GM23338 (cell line): ENCODE results near the gene NOP56. TPM values are rescaled to one million over a fixed set of nuclear protein-coding genes. Genes with fewer than 3 reads are reported as not detected.

Source experiments
- ATAC-seq: fragments of 200-7000 bp; cut with Tn5 transposase; 3 replicates; pipeline ENCODE4 v1.9.1; 2020
- DNase-seq: peaks from one replicate; pipeline ENCODE4 v3.0.0-alpha.2; 2015; ENCODE audit warnings: low spot score
- H2AFZ ChIP-seq: fragments of 200-600 bp; sonication (generic); 2 replicates; pipeline ENCODE4 v1.8.0; 2016; ENCODE audit warnings: antibody characterized with exemption, mild to moderate bottlenecking, moderate library complexity
- H3F3A ChIP-seq: fragments of 200-600 bp; sonication (generic); replicated peaks from 2 replicates; pipeline ENCODE4 v1.8.0; 2017; ENCODE audit warnings: antibody characterized with exemption, mixed run types, low read depth
- H3K27ac ChIP-seq: fragments of 200-600 bp; sonication (generic); 2 replicates; pipeline ENCODE4 v1.6.1; 2016; ENCODE audit warnings: low read depth
- H3K27me3 ChIP-seq: fragments of 200-600 bp; sonication (generic); 2 replicates; pipeline ENCODE4 v1.8.0; 2016; ENCODE audit warnings: mild to moderate bottlenecking, mixed run types, moderate library complexity; ENCODE audit not compliant: insufficient read depth
- H3K36me3 ChIP-seq: fragments of 200-600 bp; sonication (generic); 2 replicates; pipeline ENCODE4 v1.8.0; 2016; ENCODE audit warnings: mild to moderate bottlenecking; ENCODE audit not compliant: insufficient read depth
- H3K4me1 ChIP-seq: fragments of 200-600 bp; sonication (generic); 2 replicates; pipeline ENCODE4 v1.8.0; 2016; ENCODE audit warnings: mild to moderate bottlenecking, moderate library complexity; ENCODE audit not compliant: insufficient read depth
- H3K4me2 ChIP-seq: fragments of 200-600 bp; sonication (generic); 2 replicates; pipeline ENCODE4 v1.7.1; 2017; ENCODE audit warnings: mixed run types
- H3K4me3 ChIP-seq: fragments of 200-600 bp; sonication (generic); 2 replicates; pipeline ENCODE4 v1.6.1; 2016; ENCODE audit warnings: mixed run types
- H3K79me2 ChIP-seq: fragments of 200-600 bp; sonication (generic); replicated peaks from 2 replicates; pipeline ENCODE4 v1.8.0; 2017; ENCODE audit warnings: mild to moderate bottlenecking; ENCODE audit not compliant: insufficient read depth
- H3K9me2 ChIP-seq: fragments of 200-600 bp; sonication (generic); 2 replicates; pipeline ENCODE4 v1.8.0; 2017; ENCODE audit not compliant: insufficient read depth
- H4K20me1 ChIP-seq: fragments of 200-600 bp; sonication (generic); replicated peaks from 2 replicates; pipeline ENCODE4 v1.8.0; 2017; ENCODE audit warnings: mild to moderate bottlenecking; ENCODE audit not compliant: insufficient read depth
- H3K27ac Mint-ChIP-seq: 2 replicates; pipeline ENCODE4 v1.8.0; 2020; ENCODE audit warnings: inconsistent platforms, mild to moderate bottlenecking, moderate library complexity, mixed read lengths
- H3K27me3 Mint-ChIP-seq: 3 replicates; pipeline ENCODE4 v1.8.0; 2022; ENCODE audit warnings: low read depth, mild to moderate bottlenecking, moderate library complexity, mixed read lengths, inconsistent platforms; ENCODE audit not compliant: insufficient read depth, poor library complexity
- H3K36me3 Mint-ChIP-seq: 3 replicates; pipeline ENCODE4 v1.8.0; 2021; ENCODE audit warnings: low read depth, mild to moderate bottlenecking, inconsistent platforms, moderate library complexity, mixed read lengths
- H3K4me1 Mint-ChIP-seq: 3 replicates; pipeline ENCODE4 v1.8.0; 2020; ENCODE audit warnings: mild to moderate bottlenecking, inconsistent platforms, mixed read lengths
- H3K4me3 Mint-ChIP-seq: 3 replicates; pipeline ENCODE4 v1.8.0; 2021; ENCODE audit warnings: moderate library complexity, mild to moderate bottlenecking, inconsistent platforms, mixed read lengths
- H3K9me3 Mint-ChIP-seq: 3 replicates; pipeline ENCODE4 v1.8.0; 2020; ENCODE audit warnings: moderate library complexity, mild to moderate bottlenecking, inconsistent platforms, mixed read lengths
- CREB1 ChIP-seq: fragments of 250-450 bp; sonication (Bioruptor Pico); IDR thresholded peaks from 2 replicates; pipeline ENCODE4 v1.5.0; 2020; ENCODE audit warnings: low read depth, mild to moderate bottlenecking, moderate library complexity
- EZH2 ChIP-seq: fragments of 200-600 bp; sonication (generic); IDR thresholded peaks from one replicate; pipeline ENCODE4 v1.8.0; 2017; ENCODE audit warnings: antibody characterized with exemption, mild to moderate bottlenecking, low read depth; ENCODE audit not compliant: unreplicated experiment
- EZH2phosphoT487 ChIP-seq: fragments of 200-600 bp; sonication (generic); IDR thresholded peaks from one replicate; pipeline ENCODE4 v1.8.1; 2018; ENCODE audit warnings: antibody characterized with exemption; ENCODE audit not compliant: unreplicated experiment
- JUNB ChIP-seq: IDR thresholded peaks from one replicate; pipeline ENCODE4 v1.6.1; 2016; ENCODE audit warnings: antibody characterized with exemption; ENCODE audit not compliant: unreplicated experiment
- NANOG ChIP-seq: IDR thresholded peaks from 2 replicates; pipeline ENCODE4 v1.6.1; 2016; ENCODE audit warnings: antibody characterized with exemption, borderline replicate concordance
- POLR2AphosphoS5 ChIP-seq: IDR thresholded peaks from 2 replicates; pipeline ENCODE4 v1.6.1; 2016; ENCODE audit warnings: antibody characterized with exemption, low read depth
- REST ChIP-seq: IDR thresholded peaks from one replicate; pipeline ENCODE4 v1.6.1; 2018; ENCODE audit warnings: antibody characterized with exemption; ENCODE audit not compliant: unreplicated experiment
- STAT1 ChIP-seq: IDR thresholded peaks from one replicate; pipeline ENCODE4 v1.6.1; 2016; ENCODE audit warnings: antibody characterized with exemption; ENCODE audit not compliant: unreplicated experiment
- ZNF114 ChIP-seq: fragments of 250-450 bp; sonication (Bioruptor Pico); IDR thresholded peaks from 2 replicates; pipeline ENCODE4 v1.5.0; 2020; ENCODE audit warnings: mild to moderate bottlenecking, moderate library complexity
- ZNF331 ChIP-seq: fragments of 250-450 bp; sonication (Bioruptor Pico); IDR thresholded peaks from 2 replicates; pipeline ENCODE4 v1.5.0; 2020; ENCODE audit warnings: low read depth, mild to moderate bottlenecking, moderate library complexity
- ZNF462 ChIP-seq: fragments of 250-450 bp; sonication (Bioruptor Pico); IDR thresholded peaks from 2 replicates; pipeline ENCODE4 v1.5.0; 2020; ENCODE audit warnings: mild to moderate bottlenecking, moderate library complexity
- polyA plus RNA-seq: library from polyadenylated mRNA; unstranded; fragments of >200 nt; fragmentation: Nextera tagmentation; extraction: Ambion mirVana; gene quantifications from 2 replicates; pipeline ENCODE4 v1.2.1, GENCODE V29; 2016
- total RNA-seq: library from RNA; depleted of rRNA; stranded (reverse); fragments of >200 nt; shearing (Covaris generic); gene quantifications from 2 replicates; pipeline ENCODE4 v1.2.3, GENCODE V29; 2014
- TF ChIP-seq, protein P1 (sequence below): IDR thresholded peaks from 2 replicates; pipeline ENCODE4 v1.6.1; 2016; ENCODE audit warnings: antibody characterized with exemption
- TF ChIP-seq, protein P2 (sequence below), 2 experiments: fragments of 200-600 bp in 1 of 2; sonication (generic) in 1 of 2; conservative IDR thresholded peaks; 2 replicates each; pipeline versions ENCODE4 v1.5.1 to v1.6.1; 2016 to 2017; ENCODE audit warnings: antibody characterized with exemption in 2 of 2, low read depth in 2 of 2, mild to moderate bottlenecking in 2 of 2, moderate library complexity in 1 of 2

NOP56 gene
- total and polyA plus RNA-seq, 2 experiments from 2014 or later = 447 to 576 TPM

DNA sequence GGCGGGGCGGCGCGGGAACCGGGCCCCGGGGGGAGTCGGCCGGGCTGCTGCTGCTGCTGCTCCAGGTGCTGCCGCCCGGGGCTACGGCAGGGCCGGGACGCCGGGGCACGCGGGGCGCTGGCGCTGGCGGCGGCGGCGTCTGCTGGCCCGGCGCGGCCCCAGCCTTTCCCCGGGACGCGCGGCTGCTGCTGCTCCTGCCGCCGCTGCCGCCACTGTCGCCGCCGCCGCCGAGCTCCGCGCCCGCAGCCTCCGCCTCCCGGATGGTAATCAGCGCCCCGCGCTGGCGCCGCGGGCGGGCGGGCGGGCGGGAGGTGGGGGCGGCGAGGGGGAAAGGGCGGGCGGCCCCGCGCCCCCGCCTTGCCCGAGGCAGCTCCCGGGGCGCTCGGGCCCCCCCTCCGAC lies 40.5 kb downstream of the NOP56 start:
- Histone ChIP-seq H3K27ac (no peak overlapping the region), H3K36me3 (no peaks in the 10 kb centered on the region), H3K79me2 (no peaks in the 10 kb centered on the region), H3K4me1 (peaks cover 16% of the 10 kb centered on the region; the same call in 1 of the 2 replicates), H4K20me1 (peaks cover 11% of the 10 kb centered on the region; the same call in 1 of the 2 replicates), H3K9me2 (no peaks in the 10 kb centered on the region), H3K4me3 (no peak overlapping the region), H3F3A (peaks cover 7% of the 10 kb centered on the region; the same call in 1 of the 2 replicates), H3K27me3 (peaks cover 89% of the 10 kb centered on the region), H3K4me2 (no peak overlapping the region), H2AFZ (no peak overlapping the region)
- H3K4me3 Mint-ChIP-seq = no peak overlapping the region
- peaks cover 7% of the 10 kb centered on the region; the same call in 1 of the 3 replicates for H3K36me3 Mint-ChIP-seq
- no peak overlapping the region for H3K27ac Mint-ChIP-seq
- peaks cover 81% of the 10 kb centered on the region for H3K27me3 Mint-ChIP-seq
- TF ChIP-seq POLR2AphosphoS5 (no peak), CREB1 (CRISPR knock-in tag) (no peak), NANOG (no peak), EZH2 (no peak), STAT1 (no peak), ZNF114 (no peak), ZNF462 (CRISPR knock-in tag) (no peak), EZH2phosphoT487 (no peak), ZNF331 (CRISPR knock-in tag) (no peak), REST (no peak), JUNB (no peak)
- TF ChIP-seq, protein P1, sequence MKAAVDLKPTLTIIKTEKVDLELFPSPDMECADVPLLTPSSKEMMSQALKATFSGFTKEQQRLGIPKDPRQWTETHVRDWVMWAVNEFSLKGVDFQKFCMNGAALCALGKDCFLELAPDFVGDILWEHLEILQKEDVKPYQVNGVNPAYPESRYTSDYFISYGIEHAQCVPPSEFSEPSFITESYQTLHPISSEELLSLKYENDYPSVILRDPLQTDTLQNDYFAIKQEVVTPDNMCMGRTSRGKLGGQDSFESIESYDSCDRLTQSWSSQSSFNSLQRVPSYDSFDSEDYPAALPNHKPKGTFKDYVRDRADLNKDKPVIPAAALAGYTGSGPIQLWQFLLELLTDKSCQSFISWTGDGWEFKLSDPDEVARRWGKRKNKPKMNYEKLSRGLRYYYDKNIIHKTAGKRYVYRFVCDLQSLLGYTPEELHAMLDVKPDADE = no peak
- TF ChIP-seq, protein P2, sequence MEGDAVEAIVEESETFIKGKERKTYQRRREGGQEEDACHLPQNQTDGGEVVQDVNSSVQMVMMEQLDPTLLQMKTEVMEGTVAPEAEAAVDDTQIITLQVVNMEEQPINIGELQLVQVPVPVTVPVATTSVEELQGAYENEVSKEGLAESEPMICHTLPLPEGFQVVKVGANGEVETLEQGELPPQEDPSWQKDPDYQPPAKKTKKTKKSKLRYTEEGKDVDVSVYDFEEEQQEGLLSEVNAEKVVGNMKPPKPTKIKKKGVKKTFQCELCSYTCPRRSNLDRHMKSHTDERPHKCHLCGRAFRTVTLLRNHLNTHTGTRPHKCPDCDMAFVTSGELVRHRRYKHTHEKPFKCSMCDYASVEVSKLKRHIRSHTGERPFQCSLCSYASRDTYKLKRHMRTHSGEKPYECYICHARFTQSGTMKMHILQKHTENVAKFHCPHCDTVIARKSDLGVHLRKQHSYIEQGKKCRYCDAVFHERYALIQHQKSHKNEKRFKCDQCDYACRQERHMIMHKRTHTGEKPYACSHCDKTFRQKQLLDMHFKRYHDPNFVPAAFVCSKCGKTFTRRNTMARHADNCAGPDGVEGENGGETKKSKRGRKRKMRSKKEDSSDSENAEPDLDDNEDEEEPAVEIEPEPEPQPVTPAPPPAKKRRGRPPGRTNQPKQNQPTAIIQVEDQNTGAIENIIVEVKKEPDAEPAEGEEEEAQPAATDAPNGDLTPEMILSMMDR (conservative IDR thresholded peaks at IDR 0.05; ENCODE audit: low read depth in 2 of 2) = no peak
- DNase-seq (no peak), ATAC-seq (no peak)
- peaks cover 9% of the 10 kb centered on the region; the same call in 2 of the 3 replicates for H3K9me3 Mint-ChIP-seq
- peaks cover 37% of the 10 kb centered on the region for H3K4me1 Mint-ChIP-seq
